G401 (cell line): Measurements from ENCODE around the gene NCOA7. TPM values are rescaled to one million over a fixed set of nuclear protein-coding genes. Genes with fewer than 3 reads are reported as not detected.

Experiments
- DNase-seq: peaks from one replicate; pipeline ENCODE4 v3.0.0-alpha.2; 2015; ENCODE audit warnings: low spot score
- in situ Hi-C: cut with HindIII; loops from 2 replicates; pipeline ENCODE4 v1.10.0; 2016; ENCODE audit warnings: low sequenced_read_pairs, mixed read lengths
- total RNA-seq: library from RNA; depleted of rRNA; stranded (reverse); fragments of >200 nt; shearing (Covaris generic); gene quantifications from 2 replicates; pipeline ENCODE4 v1.2.3, GENCODE V29; 2014

NCOA7 gene
- total RNA-seq, 1 experiment from 2014 or later = 6.3 TPM

DNA sequence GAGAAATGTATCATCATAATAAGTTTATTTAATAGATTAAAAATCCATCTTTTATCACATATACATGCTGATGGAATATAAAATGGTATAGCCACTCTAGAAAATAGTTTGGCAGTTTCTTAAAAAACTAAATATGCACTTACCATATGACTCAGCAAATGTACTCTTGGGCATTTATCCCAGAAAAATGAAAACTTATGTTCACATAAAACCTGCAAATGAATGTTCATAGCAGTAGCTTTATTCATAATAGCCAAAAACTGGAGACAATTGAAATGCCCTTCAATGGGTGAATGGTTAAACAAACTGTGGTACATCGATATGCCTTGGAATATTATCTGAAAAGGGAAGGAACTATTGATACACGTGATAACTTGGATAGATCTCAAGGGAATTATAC, 6.4 kb upstream of the NCOA7 start:
- no peak for DNase-seq
- in situ Hi-C loops = no loop called here

GRCh38 chr6:125787791-125788190, 3.0 kb upstream of the NCOA7 start:
- no peak for DNase-seq
- in situ Hi-C loops = no loop called here

DNA sequence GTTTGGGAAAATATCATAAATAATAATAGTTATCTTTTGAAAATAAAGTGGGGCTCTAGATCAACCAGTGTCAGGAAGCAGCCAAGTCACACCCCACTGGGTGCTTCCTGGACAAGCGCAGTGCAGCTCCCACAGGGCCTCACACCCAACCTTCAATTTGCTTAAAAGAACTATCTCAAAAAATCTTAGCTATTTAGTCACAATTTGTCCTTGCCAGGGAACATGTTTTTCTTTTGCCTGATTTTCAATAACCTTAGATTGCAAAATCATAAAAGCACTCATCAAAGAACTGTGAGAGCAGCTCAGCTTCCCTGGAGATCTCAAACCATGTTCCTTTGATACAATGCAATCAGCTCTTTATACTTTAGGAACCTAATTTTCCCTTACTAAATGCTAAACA, 1.6 kb upstream of the NCOA7 start:
- in situ Hi-C loops = no loop called here
- no peak for DNase-seq

- in situ Hi-C loops = no loop called here
- peak; percentile 79 for DNase-seq
These were observed 993 bp upstream of the NCOA7 start for GRCh38 chr6:125789576-125790357.

DNA sequence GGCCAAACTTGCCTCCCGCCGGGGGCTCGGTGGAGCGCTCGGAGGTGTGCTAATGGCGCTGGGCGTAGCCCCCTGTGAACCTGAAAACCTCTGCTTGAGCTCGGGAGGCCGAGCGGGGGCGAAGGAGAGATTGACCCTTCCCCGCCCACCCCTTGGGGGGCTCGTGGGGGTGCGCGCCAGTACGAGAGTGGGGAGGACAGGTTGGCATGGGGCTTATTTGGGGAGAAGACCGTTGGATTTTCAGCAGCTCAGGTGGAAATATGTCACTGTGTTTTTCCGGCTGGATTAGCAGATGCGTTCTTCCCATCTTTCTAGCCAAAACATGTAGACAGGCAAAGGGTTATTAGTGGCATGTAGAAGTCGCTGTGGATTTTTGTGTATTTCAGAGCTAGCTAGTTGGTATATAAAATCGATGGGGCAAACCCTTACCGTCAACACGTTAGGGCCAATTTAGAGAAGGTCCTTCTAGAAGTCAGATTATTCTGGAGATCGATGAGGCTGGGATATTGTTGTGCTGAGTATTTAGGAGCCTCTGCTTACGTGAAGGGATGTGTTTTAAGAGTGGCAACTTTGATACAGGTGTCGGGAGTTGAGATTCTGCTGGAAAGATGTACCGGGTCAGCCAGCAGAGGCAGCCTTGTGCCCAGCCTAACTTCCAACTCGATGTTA, 525 bp downstream of the NCOA7 start:
- DNase-seq = peak; percentile 84
- in situ Hi-C loops = no loop called here

GRCh38 chr6:125791820-125792165, 1.0 kb downstream of the NCOA7 start:
- DNase-seq = no peak
- in situ Hi-C loops = no loop called here

DNA sequence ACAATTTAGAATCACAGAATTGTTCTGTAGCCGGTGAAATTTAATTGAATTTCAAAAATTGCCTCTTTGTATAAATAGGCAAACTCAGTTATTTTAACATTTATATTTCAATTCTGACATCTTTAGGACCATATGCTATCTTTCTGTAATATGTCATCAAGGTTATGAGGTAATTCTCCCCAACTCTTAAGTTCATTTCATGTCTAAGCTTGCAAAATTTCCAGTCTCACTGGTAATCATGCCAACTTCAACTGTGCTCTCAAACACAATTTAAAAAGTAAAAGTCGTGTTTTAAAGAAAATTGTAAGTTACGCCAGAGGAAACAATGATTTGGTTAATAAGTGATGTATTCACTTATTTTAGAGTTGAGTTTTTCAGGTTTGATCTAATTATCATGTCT, 1.4 kb downstream of the NCOA7 start:
- DNase-seq = no peak
- in situ Hi-C loops = no loop called here

DNA sequence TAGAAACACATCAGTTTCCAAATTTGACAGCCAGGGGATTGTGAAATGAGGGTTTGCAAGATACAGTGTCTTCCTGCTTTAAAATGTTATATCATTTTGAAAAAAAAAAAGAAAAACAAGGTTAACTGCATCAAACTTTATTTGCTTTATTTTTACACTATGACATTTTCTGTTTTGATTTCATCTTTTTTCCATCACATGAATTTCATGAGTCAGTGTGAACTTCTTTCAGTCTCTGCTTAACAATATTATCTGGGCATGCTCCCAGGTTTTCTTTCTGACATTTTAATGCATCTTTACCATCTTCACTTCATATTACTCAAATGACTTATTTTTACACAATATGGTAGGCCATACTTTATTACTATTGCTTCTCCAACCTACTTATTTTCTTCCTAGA, 1.9 kb downstream of the NCOA7 start:
- DNase-seq = no peak
- in situ Hi-C loops = no loop called here

- in situ Hi-C loops = no loop called here
- DNase-seq = peak; percentile 72
These were observed 2.5 kb downstream of the NCOA7 start for GRCh38 chr6:125793280-125793679.

- DNase-seq = peak; percentile 59
- in situ Hi-C loops = no loop called here
These were observed 3.1 kb downstream of the NCOA7 start for GRCh38 chr6:125793863-125794262.

- no peak for DNase-seq
- in situ Hi-C loops = no loop called here
These were observed 3.8 kb downstream of the NCOA7 start for GRCh38 chr6:125794342-125795137.

DNA sequence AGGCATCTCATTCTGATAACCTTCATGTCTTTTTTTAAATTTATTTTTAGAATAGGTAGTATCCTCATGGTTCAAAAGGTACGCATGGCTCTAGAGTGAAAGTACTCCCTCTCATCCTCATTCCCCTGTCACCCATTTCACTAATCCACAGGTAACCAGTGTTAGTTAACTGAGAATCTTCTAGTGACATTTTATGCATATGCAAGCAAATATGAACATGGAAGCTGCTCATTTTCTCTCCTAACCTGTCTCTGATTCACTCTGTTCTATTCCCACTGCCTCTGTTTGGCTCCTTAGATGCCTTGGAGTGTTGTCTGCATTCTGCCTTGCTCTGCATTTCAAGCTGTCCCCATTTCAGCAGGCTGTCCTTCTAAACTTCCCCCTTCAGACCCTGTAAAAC, 4.5 kb downstream of the NCOA7 start:
- in situ Hi-C loops = no loop called here
- no peak for DNase-seq

GRCh38 chr6:125797120-125797885, 6.5 kb downstream of the NCOA7 start:
- no peak for DNase-seq
- in situ Hi-C loops = no loop called here

GRCh38 chr6:125797886-125798444, 7.2 kb downstream of the NCOA7 start:
- no peak for DNase-seq
- in situ Hi-C loops = no loop called here

- no peak for DNase-seq
- in situ Hi-C loops = no loop called here
These were observed 8.2 kb downstream of the NCOA7 start for GRCh38 chr6:125798734-125799508.

DNA sequence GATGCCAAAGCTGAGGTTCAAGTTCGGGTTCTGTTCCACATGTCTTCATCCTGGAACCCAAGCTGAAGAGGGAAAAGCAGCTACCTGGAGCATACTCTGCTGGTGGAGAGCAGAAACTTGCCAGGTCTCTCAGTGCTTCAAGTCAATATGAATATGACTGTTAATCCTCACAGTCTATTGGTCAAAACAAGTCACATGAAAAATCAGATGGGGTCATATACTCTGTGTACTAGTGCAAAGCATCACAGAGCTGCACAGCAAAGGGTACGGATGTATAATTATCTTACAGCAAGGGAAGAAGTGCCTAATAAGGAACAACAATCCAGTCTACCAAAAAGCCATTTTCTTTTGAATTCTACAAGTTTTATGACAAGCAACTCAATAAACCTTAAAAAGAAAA, 11.6 kb downstream of the NCOA7 start:
- in situ Hi-C loops = no loop called here
- no peak for DNase-seq

DNA sequence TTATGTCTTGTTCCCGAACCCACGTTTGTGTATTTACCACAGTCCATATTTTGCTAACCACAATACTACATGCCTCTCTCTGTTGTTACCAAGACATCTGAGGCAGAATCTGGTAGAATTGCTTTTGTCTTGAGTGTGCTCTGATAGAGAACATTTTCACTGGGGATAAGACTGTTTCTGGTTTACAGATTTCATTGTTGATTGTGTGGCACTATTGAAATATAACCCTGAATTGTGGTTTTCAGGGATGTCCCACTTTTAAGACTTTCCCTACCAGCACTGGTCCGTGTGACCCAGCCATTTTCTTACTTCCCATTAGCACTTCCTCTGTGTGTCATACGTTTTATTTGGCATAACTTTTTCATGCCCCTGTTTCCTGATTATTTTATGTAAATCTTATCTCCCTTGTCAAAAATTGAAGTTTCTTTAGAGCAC, 12.2 kb downstream of the NCOA7 start:
- DNase-seq = no peak
- in situ Hi-C loops = no loop called here

- in situ Hi-C loops = no loop called here
- DNase-seq = no peak
These were observed 13.5 kb downstream of the NCOA7 start for GRCh38 chr6:125804264-125804663.
